HepG2 (cell line): ENCODE results near the gene TRAF4. TPM values are rescaled to one million over a fixed set of nuclear protein-coding genes. Genes with fewer than 3 reads are reported as not detected.
A peak's percentile ranks its signal among the peaks of the same experiment; 100 is the strongest.

Experiments used
- BHLHE40 ChIP-seq: IDR thresholded peaks from 2 replicates; pipeline ENCODE4 v1.6.1; 2011; ENCODE audit warnings: low read length, improper control_type of control experiment
- BORCS8-MEF2B ChIP-seq: sonication (generic); formaldehyde crosslinking; IDR thresholded peaks from 2 replicates; pipeline ENCODE4 v1.8.0; 2022; ENCODE audit warnings: mild to moderate bottlenecking, missing genetic modification reagents
- GTF3A ChIP-seq: sonication (generic); formaldehyde crosslinking; conservative IDR thresholded peaks from 2 replicates; pipeline ENCODE4 v1.4.0; 2020; ENCODE audit warnings: mild to moderate bottlenecking, missing genetic modification reagents
- HBP1 ChIP-seq: IDR thresholded peaks from 2 replicates; pipeline ENCODE4 v1.6.1; 2016; ENCODE audit warnings: low read depth, control low read depth
- HDAC2 ChIP-seq: sonication (generic); formaldehyde crosslinking; IDR thresholded peaks from 2 replicates; pipeline ENCODE4 v1.4.0; 2020; ENCODE audit warnings: missing genetic modification reagents
- HNF4G ChIP-seq, 2 experiments: sonication (generic) in 1 of 2; formaldehyde crosslinking in 1 of 2; IDR thresholded peaks; 2 replicates each; pipeline versions ENCODE4 v1.4.0 to v1.6.1; 2011 to 2020; ENCODE audit warnings: borderline replicate concordance in 2 of 2, low read depth in 2 of 2, mild to moderate bottlenecking in 2 of 2, low read length in 1 of 2, missing genetic modification reagents in 1 of 2, moderate library complexity in 1 of 2
- IRF1 ChIP-seq: sonication (generic); formaldehyde crosslinking; IDR thresholded peaks from 2 replicates; pipeline ENCODE4 v1.4.0; 2020; ENCODE audit warnings: low read depth, mild to moderate bottlenecking, missing genetic modification reagents
- MAF1 ChIP-seq: sonication (generic); formaldehyde crosslinking; IDR thresholded peaks from 2 replicates; pipeline ENCODE4 v1.5.0; 2020; ENCODE audit warnings: missing genetic modification reagents, borderline replicate concordance
- MED8 ChIP-seq: sonication (generic); formaldehyde crosslinking; IDR thresholded peaks from 2 replicates; pipeline ENCODE4 v1.8.1; 2023; ENCODE audit warnings: mild to moderate bottlenecking, missing genetic modification reagents; ENCODE audit not compliant: insufficient replicate concordance
- MLLT10 ChIP-seq: sonication (generic); formaldehyde crosslinking; IDR thresholded peaks from 2 replicates; pipeline ENCODE4 v1.4.0; 2020; ENCODE audit warnings: missing genetic modification reagents
- MXD1 ChIP-seq: sonication (generic); formaldehyde crosslinking; IDR thresholded peaks from 2 replicates; pipeline ENCODE4 v1.4.0; 2020; ENCODE audit warnings: mild to moderate bottlenecking, missing genetic modification reagents
- NRL ChIP-seq: sonication (generic); formaldehyde crosslinking; IDR thresholded peaks from 2 replicates; pipeline ENCODE4 v1.5.0; 2020; ENCODE audit warnings: missing genetic modification reagents, mild to moderate bottlenecking, moderate library complexity, borderline replicate concordance
- ONECUT2 ChIP-seq: sonication (generic); formaldehyde crosslinking; IDR thresholded peaks from 2 replicates; pipeline ENCODE4 v1.4.0; 2020; ENCODE audit warnings: missing genetic modification reagents
- PBX2 ChIP-seq: IDR thresholded peaks from 2 replicates; pipeline ENCODE4 v1.6.1; 2016; ENCODE audit warnings: control low read depth
- PHF5A ChIP-seq: IDR thresholded peaks from one replicate; pipeline ENCODE4 v1.6.1; 2018; ENCODE audit warnings: low read depth, missing genetic modification reagents; ENCODE audit not compliant: unreplicated experiment
- POGZ ChIP-seq: sonication (generic); formaldehyde crosslinking; IDR thresholded peaks from 2 replicates; pipeline ENCODE4 v1.4.0; 2020; ENCODE audit warnings: mild to moderate bottlenecking, missing genetic modification reagents
- POLR2A ChIP-seq, 2 experiments: IDR thresholded peaks; 2 replicates each; pipeline ENCODE4 v1.6.1; 2011; ENCODE audit warnings: low read depth in 2 of 2, low read length in 2 of 2, mild to moderate bottlenecking in 1 of 2, moderate library complexity in 1 of 2; ENCODE audit not compliant: insufficient read depth in 1 of 2
- PRMT3 ChIP-seq: sonication (generic); formaldehyde crosslinking; IDR thresholded peaks from 2 replicates; pipeline ENCODE4 v1.8.1; 2022; ENCODE audit warnings: low read depth, mild to moderate bottlenecking, moderate library complexity, missing genetic modification reagents, borderline replicate concordance
- RBFOX2 ChIP-seq: fragments of 200-400 bp; formaldehyde crosslinking; IDR thresholded peaks from 2 replicates; pipeline ENCODE4 v1.6.1; 2017; ENCODE audit warnings: low read depth, mild to moderate bottlenecking, low read length
- SIN3A ChIP-seq: IDR thresholded peaks from 2 replicates; pipeline ENCODE4 v1.6.1; 2011; ENCODE audit warnings: low read depth, mild to moderate bottlenecking, control low read depth, low read length, borderline replicate concordance
- YY1 ChIP-seq: IDR thresholded peaks from 2 replicates; pipeline ENCODE4 v1.6.1; 2011; ENCODE audit warnings: low read length, low read depth, moderate library complexity, mild to moderate bottlenecking; ENCODE audit not compliant: insufficient read depth, insufficient replicate concordance
- ZMYM3 ChIP-seq: sonication (generic); formaldehyde crosslinking; IDR thresholded peaks from 2 replicates; pipeline ENCODE4 v1.5.1; 2020; ENCODE audit warnings: mild to moderate bottlenecking, missing genetic modification reagents
- ZNF263 ChIP-seq: sonication (generic); formaldehyde crosslinking; IDR thresholded peaks from 2 replicates; pipeline ENCODE4 v1.4.0; 2020; ENCODE audit warnings: missing genetic modification reagents
- ZNF354B ChIP-seq: sonication (generic); formaldehyde crosslinking; IDR thresholded peaks from 2 replicates; pipeline ENCODE4 v1.8.0; 2022; ENCODE audit warnings: mild to moderate bottlenecking, missing genetic modification reagents
- ZNF451 ChIP-seq: sonication (generic); formaldehyde crosslinking; IDR thresholded peaks from 2 replicates; pipeline ENCODE4 v1.5.0; 2020; ENCODE audit warnings: mild to moderate bottlenecking, missing genetic modification reagents
- ZSCAN31 ChIP-seq: sonication (generic); formaldehyde crosslinking; IDR thresholded peaks from 2 replicates; pipeline ENCODE4 v1.5.0; 2020; ENCODE audit warnings: low read depth, mild to moderate bottlenecking, missing genetic modification reagents
- polyA plus RNA-seq, 8 experiments: library from polyadenylated mRNA; depleted of rRNA in 3 of 8; stranded (reverse) in 7 of 8; unstranded in 1 of 8; fragments of >200 nt; fragmentation: Illumina TruSeq in 4 of 8; extraction: Trizol in 4 of 8; gene quantifications; 2 replicates each; pipeline versions ENCODE4 v1.2.1 to v1.2.3, GENCODE V29; 2011 to 2016; ENCODE audit warnings: low read depth in 4 of 8, missing spikeins in 1 of 8, mixed read lengths in 1 of 8; ENCODE audit not compliant: insufficient read depth in 1 of 8
- total RNA-seq, 5 experiments: library from RNA; depleted of rRNA; stranded (reverse); fragments of >200 nt; fragmentation: Illumina TruSeq; extraction: Trizol; gene quantifications; 2 replicates each; pipeline ENCODE4 v1.2.3, GENCODE V29; 2016; ENCODE audit warnings: low read depth in 1 of 5

Gene TRAF4
- total and polyA plus RNA-seq, 2 of the 13 experiments (the other 11 are each of a cell fraction or from before 2014, with no cell fraction given), result 86.0 to 89.9 TPM

GRCh38 chr17:28726627-28727491 is 17.0 kb upstream of the TRAF4 start (continued):
- TF ChIP-seq ZNF451 (0 out of 2 replicates have a peak, but pooled peaks have one; percentile 4), MED8 (CRISPR knock-in tag) (peak; percentile 54), HDAC2 (peak; percentile 57; the same call in 1 of the 2 replicates), PHF5A (CRISPR knock-in tag) (no peak), ONECUT2 (no peak), GTF3A (CRISPR knock-in tag) (peak; percentile 82; the same call in 1 of the 2 replicates), ZNF354B (no peak), IRF1 (CRISPR knock-in tag) (0 out of 2 replicates have a peak, but pooled peaks have one; percentile 21), MAF1 (CRISPR knock-in tag) (peak; percentile 31; the same call in 1 of the 2 replicates), RBFOX2 (0 out of 2 replicates have a peak, but pooled peaks have one; percentile 20), POLR2A (IDR thresholded peaks at IDR 0.05; ENCODE audit: insufficient read depth in 1 of 2, low read depth in 2 of 2, low read length in 2 of 2) (peak; percentile 53 to 84), POGZ (CRISPR knock-in tag) (no peak; the same call in none of the 2 replicates), PBX2 (0 out of 2 replicates have a peak, but pooled peaks have one; percentile 8), YY1 (peak; percentile 63), MLLT10 (CRISPR knock-in tag) (no peak), ZSCAN31 (no peak; the same call in 1 of the 2 replicates), ZNF263 (CRISPR knock-in tag) (peak; percentile 27; the same call in 1 of the 2 replicates), PRMT3 (CRISPR knock-in tag) (no peak; the same call in 1 of the 2 replicates), ZMYM3 (CRISPR knock-in tag) (no peak), NRL (CRISPR knock-in tag) (no peak; the same call in 1 of the 2 replicates), HBP1 (CRISPR knock-in tag) (peak; percentile 48; the same call in 1 of the 2 replicates), SIN3A (peak; percentile 74), HNF4G (IDR thresholded peaks at IDR 0.05; ENCODE audit: borderline replicate concordance, low read depth, low read length) (peak; percentile 14; the same call in 1 of the 2 replicates), HNF4G (CRISPR knock-in tag; IDR thresholded peaks at IDR 0.05; ENCODE audit: borderline replicate concordance, low read depth) (peak; percentile 51; the same call in 1 of the 2 replicates), BORCS8-MEF2B (CRISPR knock-in tag) (no peak), BHLHE40 (no peak), MXD1 (peak; percentile 51; the same call in 1 of the 2 replicates)
